ENCODE measurements around the gene SUPV3L1.
"Not testable (repeated sequence)": the region's sequence is repeated elsewhere in the genome, so short reads cannot be mapped to it uniquely, and the experiment has no call there.

SUPV3L1 gene

DNA sequence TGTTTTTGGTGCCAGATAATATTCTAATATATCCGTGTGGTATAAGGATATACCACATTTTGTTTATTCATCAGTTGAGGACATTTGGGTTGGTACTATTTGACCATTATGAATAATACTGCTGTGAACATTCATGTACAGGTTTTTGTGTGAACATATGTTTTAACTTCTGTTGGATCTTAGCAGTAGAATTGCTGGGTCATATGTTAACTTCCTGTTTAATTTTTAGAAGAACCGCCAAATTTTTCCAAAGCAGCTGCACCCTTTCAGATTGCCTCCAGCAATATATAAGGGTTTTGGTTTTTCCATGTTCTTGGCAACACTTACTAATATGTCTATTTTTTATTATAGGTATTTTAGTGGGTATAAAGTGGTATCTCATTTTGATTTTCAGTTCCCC lies 33.3 kb upstream of the SUPV3L1 start:
- TF ChIP-seq CTCF (IDR thresholded peaks at IDR 0.05; ENCODE audit: extremely low read depth, missing control alignments), result no peak
- DNase-seq (ENCODE audit: low spot score), result no peak

DNA sequence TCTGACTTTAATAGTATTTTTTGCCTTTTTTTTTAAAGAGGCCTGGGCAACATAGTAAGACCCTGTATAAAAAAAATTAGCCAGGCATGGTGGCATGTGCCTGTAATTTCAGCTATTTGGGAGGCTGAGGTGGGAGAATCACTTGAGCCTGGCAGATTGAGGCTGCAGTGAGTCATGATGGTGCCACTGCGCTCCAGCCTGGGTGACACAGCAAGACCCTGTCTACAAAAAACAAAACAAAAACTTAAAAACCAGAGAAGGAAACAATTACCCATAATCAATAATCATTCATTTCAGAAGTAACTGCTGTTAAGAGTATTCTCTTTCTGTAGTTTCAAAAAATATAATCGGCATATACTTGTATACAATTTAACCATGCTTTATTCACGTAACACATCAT lies 28.1 kb upstream of the SUPV3L1 start:
- TF ChIP-seq CTCF (IDR thresholded peaks at IDR 0.05; ENCODE audit: extremely low read depth, missing control alignments), result no peak
- DNase-seq (ENCODE audit: low spot score), result no peak

GRCh38 chr10:69153227-69153626 lies 26.8 kb upstream of the SUPV3L1 start:
- no peak for DNase-seq (ENCODE audit: low spot score)
- TF ChIP-seq CTCF (IDR thresholded peaks at IDR 0.05; ENCODE audit: extremely low read depth, missing control alignments), result no peak

- no peak for TF ChIP-seq CTCF (IDR thresholded peaks at IDR 0.05; ENCODE audit: extremely low read depth, missing control alignments)
- DNase-seq (ENCODE audit: low spot score), result no peak
These were observed 19.2 kb upstream of the SUPV3L1 start for GRCh38 chr10:69160809-69161241.

DNA sequence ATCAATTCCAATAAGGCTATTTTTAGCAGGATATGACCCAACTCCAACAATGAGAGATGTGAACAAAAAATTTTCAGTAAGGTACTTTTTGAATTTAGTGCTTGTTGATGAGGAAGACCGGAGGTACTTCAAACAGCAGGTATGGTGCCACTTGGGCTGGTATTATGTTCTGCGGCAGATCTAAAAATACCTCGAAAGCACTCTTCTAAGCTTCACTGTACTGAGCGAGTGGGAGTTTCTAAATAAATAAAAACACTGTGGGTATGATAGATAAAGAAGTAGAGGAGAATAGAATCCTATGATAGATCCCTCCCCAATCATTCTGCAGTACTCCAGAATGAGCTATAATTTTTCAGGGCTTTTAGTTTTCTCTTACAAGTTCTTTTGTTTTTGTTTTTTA lies 11.5 kb upstream of the SUPV3L1 start:
- no peak for TF ChIP-seq CTCF (IDR thresholded peaks at IDR 0.05; ENCODE audit: extremely low read depth, missing control alignments)
- DNase-seq (ENCODE audit: low spot score), result no peak

DNA sequence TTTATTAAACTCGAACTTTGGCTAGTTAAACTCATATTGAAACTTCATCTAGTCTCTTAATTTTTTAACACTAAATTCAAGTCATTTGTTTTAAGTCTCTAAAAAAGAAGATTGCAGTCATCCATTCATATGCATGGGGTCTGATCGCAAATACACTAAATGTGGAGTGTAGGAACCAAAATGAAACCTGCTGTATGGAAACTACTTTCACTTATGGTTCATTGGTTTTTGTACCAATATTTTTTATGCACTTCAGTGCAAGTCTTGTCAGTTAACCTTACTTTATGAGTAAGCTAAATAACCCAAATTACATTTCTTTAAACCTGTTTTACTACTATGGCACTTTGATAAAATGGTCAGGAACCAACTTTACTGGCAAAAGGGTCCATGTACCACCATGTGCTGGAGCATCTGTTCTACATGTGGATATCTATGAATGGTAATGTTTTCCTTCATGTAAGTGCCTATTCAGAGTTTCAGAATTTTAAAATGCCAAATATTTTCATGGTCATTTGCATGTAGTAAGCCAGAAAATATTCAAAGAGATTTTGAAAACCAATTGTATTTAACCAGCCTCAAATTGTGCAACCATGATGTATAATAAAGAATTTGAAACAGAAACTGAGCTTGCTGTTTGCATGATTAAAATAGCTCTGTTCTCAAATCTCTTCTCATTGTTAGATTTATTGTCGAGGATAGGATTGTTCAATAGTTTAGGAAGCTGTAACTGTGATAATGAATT lies 7.6 kb upstream of the SUPV3L1 start:
- DNase-seq (ENCODE audit: low spot score), result peak; percentile 21
- no peak for TF ChIP-seq CTCF (IDR thresholded peaks at IDR 0.05; ENCODE audit: extremely low read depth, missing control alignments)

DNA sequence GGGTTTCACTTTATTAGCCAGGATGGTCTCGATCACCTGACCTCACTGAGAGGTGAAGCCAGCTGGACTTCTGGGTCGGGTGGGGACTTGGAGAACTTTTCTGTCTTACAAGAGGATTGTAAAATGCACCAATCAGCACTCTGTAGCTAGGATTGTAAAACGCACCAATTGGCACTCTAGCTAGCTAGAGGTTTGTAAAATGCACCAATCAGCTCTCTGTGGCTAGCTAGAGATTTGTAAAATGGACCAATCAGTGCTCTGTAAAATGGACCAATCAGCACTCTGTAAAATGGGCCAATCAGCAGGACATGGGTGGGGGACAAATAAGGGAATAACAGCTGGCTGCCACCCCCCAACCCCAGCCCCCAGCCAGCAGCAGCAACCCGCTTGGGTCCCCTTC lies 4.7 kb upstream of the SUPV3L1 start:
- DNase-seq (ENCODE audit: low spot score), result not testable (repeated sequence)

DNA sequence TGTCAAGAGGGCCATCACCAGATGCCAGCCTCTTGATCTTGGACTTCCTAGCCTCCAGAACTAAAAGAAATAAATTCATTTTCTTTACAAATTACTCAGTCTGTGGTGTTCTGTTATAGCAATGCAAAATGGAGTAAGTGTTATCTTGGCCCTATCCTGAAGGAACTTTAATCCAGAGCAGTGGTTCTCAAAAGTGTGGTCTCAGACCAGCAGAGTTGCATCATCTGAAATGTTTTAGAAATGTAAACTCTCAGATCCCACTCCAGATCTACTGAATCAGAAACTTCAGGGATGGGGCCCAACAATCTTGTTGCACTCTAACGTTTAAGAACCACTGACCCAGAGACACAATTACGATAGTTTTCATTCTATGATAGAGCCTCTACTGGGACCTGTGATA lies 3.2 kb upstream of the SUPV3L1 start:
- DNase-seq (ENCODE audit: low spot score), result no peak
- no peak for TF ChIP-seq CTCF (IDR thresholded peaks at IDR 0.05; ENCODE audit: extremely low read depth, missing control alignments)
